H1 (cell line): ENCODE data around the gene CPZ. TPM values are rescaled to one million over a fixed set of nuclear protein-coding genes. Genes with fewer than 3 reads are reported as not detected.

Experiments
- CTCF ChIA-PET: fragments of 300-600 bp; sonication (Branson Sonifier 250); formaldehyde crosslinking; loops from one replicate; lab custom pipeline; 2021; ENCODE audit not compliant: partially characterized antibody; lab: Charles Lee
- POLR2A ChIA-PET: fragments of 300-600 bp; sonication (Branson Sonifier 250); formaldehyde crosslinking; loops from one replicate; lab custom pipeline; 2021; ENCODE audit warnings: inconsistent platforms; ENCODE audit not compliant: partially characterized antibody; lab: Charles Lee
- DNase-seq, 2 experiments: peaks; one replicate each; pipeline versions ENCODE4 v3.0.0 to v3.0.0-alpha.2; 2010 to 2022; ENCODE audit warnings: low spot score in 2 of 2, low read depth in 1 of 2, mixed read lengths in 1 of 2
- FAIRE-seq: peaks from 2 replicates; lab custom pipeline; 2011; peaks lifted over from hg19 to GRCh38; lab: Jason Lieb, UNC
- H2AFZ ChIP-seq: 2 replicates; pipeline ENCODE4 v1.8.1; 2012; ENCODE audit warnings: low read length, inconsistent platforms
- H2AK5ac ChIP-seq: 2 replicates; pipeline ENCODE4 v1.6.1; 2013; ENCODE audit warnings: low read depth, low read length
- H2BK120ac ChIP-seq: replicated peaks from 2 replicates; pipeline ENCODE3; 2013; ENCODE audit warnings: low read depth, low read length, inconsistent platforms
- H2BK12ac ChIP-seq: 2 replicates; pipeline ENCODE4 v1.6.1; 2013; ENCODE audit warnings: low read depth, low read length
- H2BK15ac ChIP-seq: 2 replicates; pipeline ENCODE4 v1.6.1; 2013; ENCODE audit warnings: low read length
- H2BK20ac ChIP-seq: 2 replicates; pipeline ENCODE4 v1.6.1; 2013; ENCODE audit warnings: low read length
- H2BK5ac ChIP-seq: 2 replicates; pipeline ENCODE4 v1.6.1; 2013; ENCODE audit warnings: low read depth, low read length
- H3K14ac ChIP-seq: 2 replicates; pipeline ENCODE4 v1.6.1; 2013; ENCODE audit warnings: inconsistent platforms; ENCODE audit not compliant: insufficient read length
- H3K18ac ChIP-seq: 2 replicates; pipeline ENCODE4 v1.6.1; 2013; ENCODE audit warnings: low read length; ENCODE audit errors: extremely low read depth
- H3K23ac ChIP-seq: 2 replicates; pipeline ENCODE4 v1.6.1; 2013; ENCODE audit warnings: inconsistent platforms; ENCODE audit not compliant: insufficient read length
- H3K23me2 ChIP-seq: 2 replicates; pipeline ENCODE4 v1.6.1; 2013; ENCODE audit warnings: low read depth, low read length
- H3K27ac ChIP-seq: 2 replicates; pipeline ENCODE4 v1.6.1; 2011; ENCODE audit warnings: low read depth, low read length, inconsistent platforms
- H3K27me3 ChIP-seq, 4 experiments: replicated peaks in 1 of 4; 1 replicate in 1 of 4; 2 replicates in 3 of 4; pipeline versions ENCODE4 v1.6.1 to v1.8.1; 2011 to 2013; ENCODE audit warnings: low read length in 3 of 4, mild to moderate bottlenecking in 3 of 4, inconsistent platforms in 2 of 4, mixed read lengths in 2 of 4, moderate library complexity in 1 of 4; ENCODE audit not compliant: control insufficient read depth in 3 of 4, insufficient read depth in 3 of 4; ENCODE audit errors: extremely low read depth in 1 of 4
- H3K36me3 ChIP-seq, 4 experiments: 2 replicates each; pipeline versions ENCODE4 v1.6.1 to v1.8.1; 2011 to 2013; ENCODE audit warnings: mild to moderate bottlenecking in 4 of 4, low read length in 3 of 4, moderate library complexity in 2 of 4, control low read depth in 1 of 4, inconsistent platforms in 1 of 4; ENCODE audit not compliant: insufficient read depth in 4 of 4, control insufficient read depth in 2 of 4
- H3K4ac ChIP-seq: replicated peaks from 2 replicates; pipeline ENCODE3; 2013; ENCODE audit warnings: low read length, low read depth, mixed read lengths, inconsistent platforms; ENCODE audit not compliant: insufficient read length
- H3K4me1 ChIP-seq, 4 experiments: replicated peaks in 1 of 4; 1 replicate in 1 of 4; 2 replicates in 3 of 4; pipeline versions ENCODE4 v1.6.1 to v1.8.1; 2011 to 2013; ENCODE audit warnings: low read length in 3 of 4, inconsistent platforms in 2 of 4, mixed read lengths in 1 of 4; ENCODE audit not compliant: insufficient read depth in 4 of 4, control insufficient read depth in 3 of 4
- H3K4me2 ChIP-seq, 2 experiments: 2 replicates each; pipeline versions ENCODE4 v1.6.1 to v1.8.1; 2011 to 2013; ENCODE audit warnings: low read depth in 2 of 2, low read length in 2 of 2, control low read depth in 1 of 2, inconsistent platforms in 1 of 2, mild to moderate bottlenecking in 1 of 2; ENCODE audit not compliant: insufficient read depth in 1 of 2
- H3K4me3 ChIP-seq, 4 experiments: fragments of 200-600, 300-600 bp in 1 of 4; sonication (generic), shearing (Covaris generic), sonication (Bioruptor Twin) in 1 of 4; 2 replicates each; pipeline versions ENCODE4 v1.5.1 to v1.8.1; 2011 to 2016; ENCODE audit warnings: low read length in 4 of 4, low read depth in 3 of 4, control low read depth in 2 of 4, inconsistent platforms in 2 of 4, mild to moderate bottlenecking in 2 of 4, mixed read lengths in 1 of 4, moderate library complexity in 1 of 4; ENCODE audit not compliant: insufficient read depth in 2 of 4; ENCODE audit errors: extremely low read depth in 1 of 4
- H3K56ac ChIP-seq: replicated peaks from 2 replicates; pipeline ENCODE3; 2013; ENCODE audit warnings: low read depth, mild to moderate bottlenecking, mixed read lengths, low read length, inconsistent platforms; ENCODE audit not compliant: insufficient read length
- H3K79me1 ChIP-seq: 2 replicates; pipeline ENCODE4 v1.6.1; 2013; ENCODE audit warnings: low read depth, low read length, control low read depth
- H3K79me2 ChIP-seq, 2 experiments: 2 replicates each; pipeline versions ENCODE4 v1.6.1 to v1.8.1; 2012 to 2013; ENCODE audit warnings: low read length in 2 of 2, mild to moderate bottlenecking in 2 of 2, inconsistent platforms in 1 of 2; ENCODE audit not compliant: insufficient read depth in 2 of 2, control insufficient read depth in 1 of 2
- H3K9ac ChIP-seq, 4 experiments: replicated peaks in 1 of 4; 1 replicate in 1 of 4; 2 replicates in 3 of 4; pipeline versions ENCODE4 v1.6.1 to v1.8.1; 2011 to 2013; ENCODE audit warnings: low read depth in 3 of 4, low read length in 3 of 4, control low read depth in 2 of 4, mild to moderate bottlenecking in 2 of 4, moderate library complexity in 2 of 4, inconsistent platforms in 1 of 4; ENCODE audit errors: extremely low read depth in 1 of 4
- H3K9me3 ChIP-seq, 2 experiments: 2 replicates each; pipeline versions ENCODE4 v1.6.1 to v1.8.1; 2012 to 2013; ENCODE audit warnings: mild to moderate bottlenecking in 2 of 2, moderate library complexity in 2 of 2, control low read depth in 1 of 2, inconsistent platforms in 1 of 2, low read depth in 1 of 2, low read length in 1 of 2, mixed read lengths in 1 of 2; ENCODE audit not compliant: insufficient read depth in 2 of 2
- H4K20me1 ChIP-seq, 2 experiments: replicated peaks in 1 of 2; 2 replicates each; pipeline versions ENCODE3 to v1.8.1; 2011 to 2013; ENCODE audit warnings: inconsistent platforms in 2 of 2, low read length in 2 of 2, mild to moderate bottlenecking in 1 of 2; ENCODE audit not compliant: insufficient read depth in 2 of 2, control insufficient read depth in 1 of 2
- H4K5ac ChIP-seq: 2 replicates; pipeline ENCODE4 v1.6.1; 2013; ENCODE audit warnings: low read length, low read depth, mixed read lengths, inconsistent platforms; ENCODE audit not compliant: insufficient read length
- H4K8ac ChIP-seq: 2 replicates; pipeline ENCODE4 v1.8.0; 2013; ENCODE audit warnings: mild to moderate bottlenecking, moderate library complexity, low read length, inconsistent platforms; ENCODE audit not compliant: insufficient read depth; ENCODE audit errors: extremely low read depth
- H4K91ac ChIP-seq: replicated peaks from 2 replicates; pipeline ENCODE3; 2013; ENCODE audit warnings: low read length, mixed read lengths, inconsistent platforms; ENCODE audit not compliant: insufficient read length
- WGBS, 2 experiments: shearing (Covaris generic) in 1 of 2; methylation state at CpG; one replicate each; pipeline versions ENCODE4 v1.1.6 to v1.1.7; 2013 to 2015; ENCODE audit warnings: low lambda C conversion rate in 2 of 2, mixed read lengths in 2 of 2, inconsistent platforms in 1 of 2, low coverage in 1 of 2, missing lambda C conversion rate in 1 of 2; ENCODE audit not compliant: insufficient replicate concordance in 2 of 2, insufficient coverage in 1 of 2, insufficient read length in 1 of 2; ENCODE audit errors: extremely low coverage in 1 of 2, missing lambda C conversion rate in 1 of 2; 5-methylcytosine and 5-hydroxymethylcytosine counted together
- polyA plus RNA-seq, 7 experiments: library from polyadenylated mRNA; depleted of rRNA in 3 of 7; stranded (reverse) in 5 of 7; unstranded in 2 of 7; fragments of >200 nt in 5 of 7; fragments of 200-250 nt in 2 of 7; gene quantifications; 1 replicate in 5 of 7; 2 replicates in 1 of 7; 4 replicates in 1 of 7; pipeline versions ENCODE4 v1.2.1 to v1.2.3, GENCODE V29; 2011 to 2013; ENCODE audit warnings: missing spikeins in 2 of 7, mixed read lengths in 2 of 7
- total RNA-seq: library from RNA; stranded (reverse); fragmentation: NEBNext Ultra II Directional; extraction: Animal tissue kit (Norgen Biotek cat#: 25700); gene quantifications from 2 replicates; pipeline ENCODE4 v1.2.1, GENCODE V29; 2021
- TF ChIP-seq, protein P1 (sequence below): IDR thresholded peaks from 2 replicates; pipeline ENCODE4 v1.6.1; 2012; ENCODE audit warnings: inconsistent platforms
- TF ChIP-seq, protein P2 (sequence below): IDR thresholded peaks from 2 replicates; pipeline ENCODE4 v1.6.1; 2011; ENCODE audit warnings: low read depth, mild to moderate bottlenecking, low read length; ENCODE audit not compliant: insufficient read depth
- TF ChIP-seq, protein P3 (sequence below): IDR thresholded peaks from 2 replicates; pipeline ENCODE4 v1.6.1; 2012; ENCODE audit warnings: inconsistent platforms

CPZ gene
- total and polyA plus RNA-seq, 2 of the 8 experiments (the other 6 are each of a cell fraction or from before 2014, with no cell fraction given), result 28.8 to 40.7 TPM

DNA sequence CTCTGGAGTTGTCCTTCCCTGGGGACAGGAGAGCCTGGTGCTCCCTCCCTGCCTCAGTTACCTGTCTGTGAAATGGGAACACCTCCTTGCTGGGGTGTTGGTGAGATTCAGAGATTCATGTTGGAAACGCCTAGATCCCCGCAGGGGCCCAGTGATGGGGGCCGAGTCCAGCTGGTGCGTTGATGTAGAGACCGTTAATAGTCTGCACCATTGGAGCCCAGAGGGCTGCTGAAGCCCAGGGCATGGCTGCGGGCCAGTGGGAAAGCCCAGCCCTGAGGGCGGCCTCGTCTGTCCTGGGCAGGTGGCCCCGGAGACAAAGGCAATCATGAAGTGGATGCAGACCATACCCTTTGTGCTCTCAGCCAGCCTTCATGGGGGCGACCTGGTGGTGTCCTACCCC is 14.4 kb downstream of the CPZ start:
- H4K5ac ChIP-seq, result no peak overlapping the region
- no peak overlapping the region for H4K91ac ChIP-seq
- H3K27me3 ChIP-seq, result no peaks in the 10 kb centered on the region; a peak in 1 of 7 replicates
- H3K79me2 ChIP-seq, result no peaks in the 10 kb centered on the region
- no peak overlapping the region for H2BK120ac ChIP-seq
- TF ChIP-seq, protein P1, sequence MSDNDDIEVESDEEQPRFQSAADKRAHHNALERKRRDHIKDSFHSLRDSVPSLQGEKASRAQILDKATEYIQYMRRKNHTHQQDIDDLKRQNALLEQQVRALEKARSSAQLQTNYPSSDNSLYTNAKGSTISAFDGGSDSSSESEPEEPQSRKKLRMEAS, result peak; percentile 70
- TF ChIP-seq, protein P2, sequence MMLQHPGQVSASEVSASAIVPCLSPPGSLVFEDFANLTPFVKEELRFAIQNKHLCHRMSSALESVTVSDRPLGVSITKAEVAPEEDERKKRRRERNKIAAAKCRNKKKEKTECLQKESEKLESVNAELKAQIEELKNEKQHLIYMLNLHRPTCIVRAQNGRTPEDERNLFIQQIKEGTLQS, result no peak
- TF ChIP-seq, protein P3, sequence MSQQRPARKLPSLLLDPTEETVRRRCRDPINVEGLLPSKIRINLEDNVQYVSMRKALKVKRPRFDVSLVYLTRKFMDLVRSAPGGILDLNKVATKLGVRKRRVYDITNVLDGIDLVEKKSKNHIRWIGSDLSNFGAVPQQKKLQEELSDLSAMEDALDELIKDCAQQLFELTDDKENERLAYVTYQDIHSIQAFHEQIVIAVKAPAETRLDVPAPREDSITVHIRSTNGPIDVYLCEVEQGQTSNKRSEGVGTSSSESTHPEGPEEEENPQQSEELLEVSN, result peak; percentile 48; the same call in 1 of the 2 replicates
- H3K56ac ChIP-seq, result no peak overlapping the region
- H3K9ac ChIP-seq, result no peak overlapping the region
- no peak overlapping the region for H2BK15ac ChIP-seq
- H3K79me1 ChIP-seq, result no peaks in the 10 kb centered on the region
- ChIA-PET POLR2A (interaction anchor here (0.6 to 1.7 kb wide), 5 partner anchors 8 to 122 kb away, joined by 3 to 6 read pairs (median 4); partner anchors contain the start of gene GPR78), CTCF (interaction anchor here (0.6 to 3.4 kb wide), 47 partner anchors 8 to 528 kb away, joined by 3 to 36 read pairs (median 4); partner anchors contain the start of genes CPZ and GPR78)
- no peak overlapping the region for H2AK5ac ChIP-seq
- 78% methylated on average over 10 of the region's 10 CpGs; no CpG with 5 or more reads in 1 of the 2 experiments for WGBS, 2 experiments
- H3K4me1 ChIP-seq, result peaks cover 0 to 2% (median 0%) of the 10 kb centered on the region in 4 experiments; a peak in 1 of 7 replicates
- peaks cover 6% of the 10 kb centered on the region; the same call in 1 of the 2 replicates for H3K23me2 ChIP-seq
- H4K8ac ChIP-seq, result peak overlapping the region; percentile 71
- H3K14ac ChIP-seq, result no peak overlapping the region
- peaks cover 0 to 12% (median 2%) of the 10 kb centered on the region in 4 experiments; a peak in 3 of 8 replicates for H3K36me3 ChIP-seq
- DNase-seq (no peak), FAIRE-seq (no peak)
- H2BK12ac ChIP-seq, result no peak overlapping the region
- no peak overlapping the region for H3K23ac ChIP-seq
- no peak overlapping the region for H3K18ac ChIP-seq
- H4K20me1 ChIP-seq, result peaks cover 8 to 24% of the 10 kb centered on the region in 2 experiments
- no peak overlapping the region for H3K4ac ChIP-seq
- no peak overlapping the region for H2BK20ac ChIP-seq
- H3K4me3 ChIP-seq, result no peak overlapping the region
- no peaks in the 10 kb centered on the region for H3K9me3 ChIP-seq
- no peak overlapping the region for H2AFZ ChIP-seq
- H3K27ac ChIP-seq, result no peak overlapping the region
- no peak overlapping the region for H3K4me2 ChIP-seq
- H2BK5ac ChIP-seq, result no peak overlapping the region
